Activated T-helper 2 cell treated with anti-CD3 and anti-CD28 coated beads, Interferon-gamma antibody, Interleukin-2, Interleukin-4, amounts not matched to agents 10 μg/mL and 5 μg/mL and 100 μg/mL, durations not matched to agents 14 hours and 24 hours and 36 hours (primary cell): ENCODE data around the gene CSNK1G3. TPM values are rescaled to one million over a fixed set of nuclear protein-coding genes. Genes with fewer than 3 reads are reported as not detected.

Experiments used
- DNase-seq: peaks from one replicate; pipeline ENCODE4 v3.0.0; 2021; ENCODE audit warnings: low spot score
- H3K27ac Mint-ChIP-seq: one replicate; pipeline ENCODE4 v1.8.0; 2021; ENCODE audit warnings: mixed read lengths
- H3K27me3 Mint-ChIP-seq: one replicate; pipeline ENCODE4 v1.8.0; 2021; ENCODE audit warnings: low read depth, mixed read lengths
- H3K36me3 Mint-ChIP-seq: one replicate; pipeline ENCODE4 v1.8.0; 2021; ENCODE audit warnings: low read depth, mixed read lengths
- H3K4me1 Mint-ChIP-seq: one replicate; pipeline ENCODE4 v1.8.0; 2021; ENCODE audit warnings: low read depth, mixed read lengths
- H3K4me3 Mint-ChIP-seq: one replicate; pipeline ENCODE4 v1.8.0; 2021; ENCODE audit warnings: low read depth, mild to moderate bottlenecking, moderate library complexity, mixed read lengths
- H3K9me3 Mint-ChIP-seq: one replicate; pipeline ENCODE4 v1.8.0; 2021; ENCODE audit warnings: mixed read lengths
- intact Hi-C: fragments of 100-400 bp; cut with micrococcal nuclease; formaldehyde crosslinking; loops from one replicate; pipeline ENCODE4 v1.15.1; 2023
- total RNA-seq: library from RNA; stranded (reverse); gene quantifications from 2 replicates; pipeline ENCODE4 v1.2.3, GENCODE V29; 2022

CSNK1G3 gene
- total RNA-seq, 1 donor from 2014 or later = 37.7 TPM

GRCh38 chr5:123639244-123639643, 127.3 kb downstream of the CSNK1G3 start:
- no peaks in the 10 kb centered on the region for H3K9me3 Mint-ChIP-seq
- no peaks in the 10 kb centered on the region for H3K27me3 Mint-ChIP-seq
- no peaks in the 10 kb centered on the region for H3K36me3 Mint-ChIP-seq
- H3K27ac Mint-ChIP-seq = no peak overlapping the region
- intact Hi-C loops = no loop called here
- no peaks in the 10 kb centered on the region for H3K4me1 Mint-ChIP-seq
- no peak for DNase-seq
- no peak overlapping the region for H3K4me3 Mint-ChIP-seq

GRCh38 chr5:123645024-123645603, 133.1 kb downstream of the CSNK1G3 start:
- no peak for DNase-seq
- intact Hi-C loops = no loop called here
- no peaks in the 10 kb centered on the region for H3K36me3 Mint-ChIP-seq
- no peaks in the 10 kb centered on the region for H3K4me1 Mint-ChIP-seq
- H3K27ac Mint-ChIP-seq = no peak overlapping the region
- no peaks in the 10 kb centered on the region for H3K9me3 Mint-ChIP-seq
- H3K4me3 Mint-ChIP-seq = no peak overlapping the region
- no peaks in the 10 kb centered on the region for H3K27me3 Mint-ChIP-seq

GRCh38 chr5:123647066-123647465, 135.1 kb downstream of the CSNK1G3 start:
- Mint-ChIP-seq H3K27ac (no peak overlapping the region), H3K4me3 (no peak overlapping the region), H3K27me3 (no peaks in the 10 kb centered on the region), H3K36me3 (no peaks in the 10 kb centered on the region), H3K9me3 (no peaks in the 10 kb centered on the region), H3K4me1 (no peaks in the 10 kb centered on the region)
- intact Hi-C loops = no loop called here
- DNase-seq = no peak

GRCh38 chr5:123651234-123651633, 139.3 kb downstream of the CSNK1G3 start:
- Mint-ChIP-seq H3K4me3 (no peak overlapping the region), H3K4me1 (no peaks in the 10 kb centered on the region), H3K27ac (no peak overlapping the region), H3K27me3 (no peaks in the 10 kb centered on the region), H3K36me3 (no peaks in the 10 kb centered on the region), H3K9me3 (no peaks in the 10 kb centered on the region)
- DNase-seq = no peak
- intact Hi-C loops = no loop called here

- no peaks in the 10 kb centered on the region for H3K36me3 Mint-ChIP-seq
- H3K4me3 Mint-ChIP-seq = no peak overlapping the region
- H3K4me1 Mint-ChIP-seq = no peaks in the 10 kb centered on the region
- peaks cover 2% of the 10 kb centered on the region for H3K27me3 Mint-ChIP-seq
- intact Hi-C loops = no loop called here
- H3K9me3 Mint-ChIP-seq = no peaks in the 10 kb centered on the region
- H3K27ac Mint-ChIP-seq = no peak overlapping the region
- DNase-seq = no peak
These were observed 147.0 kb downstream of the CSNK1G3 start for GRCh38 chr5:123659011-123659410.

- no peak for DNase-seq
- intact Hi-C loops = no loop called here
- no peaks in the 10 kb centered on the region for H3K9me3 Mint-ChIP-seq
- H3K4me3 Mint-ChIP-seq = no peak overlapping the region
- H3K36me3 Mint-ChIP-seq = no peaks in the 10 kb centered on the region
- H3K27ac Mint-ChIP-seq = no peak overlapping the region
- H3K27me3 Mint-ChIP-seq = peaks cover 2% of the 10 kb centered on the region
- no peaks in the 10 kb centered on the region for H3K4me1 Mint-ChIP-seq
These were observed 147.5 kb downstream of the CSNK1G3 start for GRCh38 chr5:123659495-123659894.

- no peak for DNase-seq
- Mint-ChIP-seq H3K4me3 (no peak overlapping the region), H3K27me3 (peaks cover 2% of the 10 kb centered on the region), H3K27ac (no peak overlapping the region), H3K36me3 (no peaks in the 10 kb centered on the region), H3K4me1 (no peaks in the 10 kb centered on the region), H3K9me3 (no peaks in the 10 kb centered on the region)
- intact Hi-C loops = no loop called here
These were observed 153.0 kb downstream of the CSNK1G3 start for GRCh38 chr5:123664961-123665360.

- Mint-ChIP-seq H3K36me3 (no peaks in the 10 kb centered on the region), H3K27me3 (peaks cover 2% of the 10 kb centered on the region), H3K27ac (no peak overlapping the region), H3K9me3 (no peaks in the 10 kb centered on the region), H3K4me3 (no peak overlapping the region), H3K4me1 (no peaks in the 10 kb centered on the region)
- intact Hi-C loops = no loop called here
- no peak for DNase-seq
These were observed 153.9 kb downstream of the CSNK1G3 start for GRCh38 chr5:123665822-123666371.

Other genes with a start within 250 kb of the CSNK1G3 start
- gene CEP120, start 88.8 kb upstream of the CSNK1G3 start, total RNA-seq = 25.3 and 26.7 TPM in 2 replicates